Uterus (tissue), 4 donors: ENCODE data around the gene TTC32. TPM values are rescaled to one million over a fixed set of nuclear protein-coding genes. Genes with fewer than 3 reads are reported as not detected.

Experiments used
- DNase-seq, 2 donors: peaks; one replicate each; pipeline ENCODE4 v3.0.0-alpha.2; 2019 to 2020
- H3K27ac ChIP-seq, 2 donors: fragments of 200-600 bp; sonication (generic); 1 replicate in 1 of 2; 2 replicates in 1 of 2; pipeline ENCODE4 v1.5.1; 2016 to 2018
- H3K27me3 ChIP-seq, 2 donors: fragments of 200-600 bp; sonication (generic); one replicate each; pipeline ENCODE4 v1.5.1; 2018 to 2019; ENCODE audit warnings: control low read depth in 1 of 2
- H3K36me3 ChIP-seq, 2 donors: fragments of 200-600 bp; sonication (generic); one replicate each; pipeline ENCODE4 v1.5.1; 2019; ENCODE audit warnings: control low read depth in 1 of 2
- H3K4me1 ChIP-seq, 2 donors: fragments of 200-600 bp; sonication (generic); one replicate each; pipeline ENCODE4 v1.5.1; 2018 to 2019; ENCODE audit warnings: control low read depth in 1 of 2
- H3K4me3 ChIP-seq, 2 donors: fragments of 200-600 bp; sonication (generic); 1 replicate in 1 of 2; 2 replicates in 1 of 2; pipeline ENCODE4 v1.5.1; 2018 to 2019; ENCODE audit warnings: mild to moderate bottlenecking in 1 of 2
- H3K9me3 ChIP-seq, 2 donors: fragments of 200-600 bp; sonication (generic); one replicate each; pipeline ENCODE4 v1.5.1; 2019; ENCODE audit warnings: control low read depth in 1 of 2
- POLR2A ChIP-seq, 2 donors: fragments of 450-650 bp; IDR thresholded peaks; one replicate each; pipeline ENCODE4 v1.6.1; 2016; ENCODE audit warnings: antibody characterized with exemption in 2 of 2, mild to moderate bottlenecking in 1 of 2, moderate library complexity in 1 of 2
- intact Hi-C: fragments of 100-400 bp; cut with DNase I; formaldehyde crosslinking; loops from one replicate; pipeline ENCODE4 v1.15.1; 2023; ENCODE audit warnings: low total_unique reads
- total RNA-seq, 4 donors: library from RNA; depleted of rRNA in 3 of 4; stranded (reverse); fragments of >200 nt in 3 of 4; gene quantifications; one replicate each; pipeline versions ENCODE4 v1.1.0 to v1.2.4, GENCODE V29; 2014 to 2023
- TF ChIP-seq, protein P1 (sequence below), 4 experiments: fragments of 200-600 bp in 2 of 4; fragments of 450-650 bp in 2 of 4; sonication (generic) in 2 of 4; IDR thresholded peaks; one replicate each; pipeline ENCODE4 v1.5.1; 2016 to 2019; ENCODE audit warnings: antibody characterized with exemption in 4 of 4, mild to moderate bottlenecking in 2 of 4, moderate library complexity in 1 of 4
- donor health status: DM: yes; HTN: yes; CAD: no.

TTC32 gene
- total RNA-seq, 4 donors from 2014 or later = 16.7 to 22.6 (median 20.9) TPM

DNA sequence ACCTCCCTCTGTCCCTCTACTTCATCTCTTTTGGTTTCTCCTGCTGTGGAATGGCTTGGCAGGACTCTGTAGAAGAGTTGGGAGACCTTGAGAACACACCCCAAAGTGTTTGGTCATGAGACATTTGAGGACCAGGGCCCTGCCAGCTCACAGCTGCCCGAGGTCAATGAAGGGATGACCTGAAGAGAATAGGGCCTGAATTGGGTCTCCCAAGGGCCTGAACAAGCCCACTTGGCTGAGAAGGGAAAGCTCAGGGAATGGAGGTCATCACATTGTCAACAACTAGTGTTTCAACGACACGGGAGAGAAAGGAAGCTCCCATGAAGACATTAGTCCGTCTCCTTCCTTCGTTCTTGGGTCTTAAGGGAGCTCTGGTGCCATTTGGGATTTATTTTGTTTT is 52.8 kb downstream of the TTC32 start:
- no peak for TF ChIP-seq POLR2A (IDR thresholded peaks at IDR 0.05)
- TF ChIP-seq, protein P1, sequence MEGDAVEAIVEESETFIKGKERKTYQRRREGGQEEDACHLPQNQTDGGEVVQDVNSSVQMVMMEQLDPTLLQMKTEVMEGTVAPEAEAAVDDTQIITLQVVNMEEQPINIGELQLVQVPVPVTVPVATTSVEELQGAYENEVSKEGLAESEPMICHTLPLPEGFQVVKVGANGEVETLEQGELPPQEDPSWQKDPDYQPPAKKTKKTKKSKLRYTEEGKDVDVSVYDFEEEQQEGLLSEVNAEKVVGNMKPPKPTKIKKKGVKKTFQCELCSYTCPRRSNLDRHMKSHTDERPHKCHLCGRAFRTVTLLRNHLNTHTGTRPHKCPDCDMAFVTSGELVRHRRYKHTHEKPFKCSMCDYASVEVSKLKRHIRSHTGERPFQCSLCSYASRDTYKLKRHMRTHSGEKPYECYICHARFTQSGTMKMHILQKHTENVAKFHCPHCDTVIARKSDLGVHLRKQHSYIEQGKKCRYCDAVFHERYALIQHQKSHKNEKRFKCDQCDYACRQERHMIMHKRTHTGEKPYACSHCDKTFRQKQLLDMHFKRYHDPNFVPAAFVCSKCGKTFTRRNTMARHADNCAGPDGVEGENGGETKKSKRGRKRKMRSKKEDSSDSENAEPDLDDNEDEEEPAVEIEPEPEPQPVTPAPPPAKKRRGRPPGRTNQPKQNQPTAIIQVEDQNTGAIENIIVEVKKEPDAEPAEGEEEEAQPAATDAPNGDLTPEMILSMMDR (IDR thresholded peaks at IDR 0.05) = no peak
- H3K4me1 ChIP-seq = no peaks in the 10 kb centered on the region
- no peaks in the 10 kb centered on the region for H3K27me3 ChIP-seq
- no peak overlapping the region for H3K4me3 ChIP-seq
- intact Hi-C loops = no loop called here
- no peak overlapping the region for H3K27ac ChIP-seq
- no peaks in the 10 kb centered on the region for H3K9me3 ChIP-seq
- DNase-seq = no peak
- no peaks in the 10 kb centered on the region for H3K36me3 ChIP-seq

DNA sequence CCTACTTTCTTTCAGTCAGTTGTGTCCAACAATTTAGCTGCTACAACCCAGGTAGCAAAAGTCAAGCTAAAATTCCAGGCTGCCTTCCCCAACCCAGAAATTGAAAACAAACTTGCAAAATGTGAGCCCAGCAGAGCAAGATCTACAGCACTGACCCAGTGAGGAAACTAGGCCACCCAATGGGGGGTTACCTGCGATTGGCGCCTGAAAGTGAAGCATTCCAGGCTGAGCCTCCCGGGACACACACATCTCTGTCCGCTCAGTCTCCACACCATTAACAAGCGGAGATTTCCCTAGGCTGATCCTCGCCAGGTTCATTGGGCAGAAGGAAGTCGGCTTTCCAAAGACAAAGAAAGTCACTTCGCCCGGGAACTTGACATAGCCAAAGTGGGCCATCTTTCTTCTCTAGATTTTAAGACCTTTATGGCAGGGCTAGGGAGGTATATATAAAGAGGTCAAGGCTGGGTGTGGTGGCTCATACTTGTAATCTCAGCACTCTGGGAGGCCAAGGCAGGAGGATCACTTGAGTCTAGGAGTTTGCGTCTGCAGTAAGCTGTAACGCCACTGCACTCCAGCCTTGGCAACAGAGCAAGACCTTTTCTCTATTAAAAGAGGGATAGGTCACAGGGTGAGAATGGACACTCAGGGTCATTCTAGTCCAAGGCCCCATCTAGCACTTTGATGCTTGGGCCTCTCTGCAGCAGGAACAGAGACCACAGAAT is 53.6 kb downstream of the TTC32 start:
- intact Hi-C loops = no loop called here
- Histone ChIP-seq H3K27ac (no peak overlapping the region), H3K9me3 (no peaks in the 10 kb centered on the region), H3K36me3 (no peaks in the 10 kb centered on the region), H3K27me3 (no peaks in the 10 kb centered on the region), H3K4me1 (no peaks in the 10 kb centered on the region), H3K4me3 (no peak overlapping the region)
- TF ChIP-seq, protein P1 (IDR thresholded peaks at IDR 0.05) = no peak
- no peak for TF ChIP-seq POLR2A (IDR thresholded peaks at IDR 0.05)
- DNase-seq = no peak

DNA sequence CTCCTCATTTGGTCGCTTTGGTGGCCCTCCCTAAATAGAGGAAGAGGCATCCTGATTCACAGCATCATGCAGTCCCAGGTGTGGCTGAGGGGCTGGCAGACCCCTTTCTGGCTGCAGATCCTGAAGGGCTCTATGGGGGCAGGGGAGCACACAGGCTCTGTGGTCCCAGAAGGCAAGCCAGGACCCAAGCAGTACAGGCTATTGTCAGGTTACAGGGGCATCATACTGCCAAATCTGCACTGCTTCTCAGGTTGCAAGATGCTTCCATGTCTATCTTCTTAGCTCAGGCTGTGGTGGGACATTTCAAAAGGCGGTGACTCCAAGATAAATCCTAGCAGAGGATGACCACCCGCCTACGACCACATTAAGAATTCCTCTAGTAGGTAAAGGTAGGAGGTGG is 54.3 kb downstream of the TTC32 start:
- Histone ChIP-seq H3K27me3 (no peaks in the 10 kb centered on the region), H3K36me3 (no peaks in the 10 kb centered on the region), H3K4me1 (no peaks in the 10 kb centered on the region), H3K9me3 (no peaks in the 10 kb centered on the region), H3K4me3 (no peak overlapping the region), H3K27ac (no peak overlapping the region)
- no peak for DNase-seq
- TF ChIP-seq POLR2A (IDR thresholded peaks at IDR 0.05) = no peak
- TF ChIP-seq, protein P1 (IDR thresholded peaks at IDR 0.05) = no peak
- intact Hi-C loops = no loop called here

Other genes with a start within 250 kb of the TTC32 start
- gene WDR35, start 88.1 kb upstream of the TTC32 start, total RNA-seq = 10 to 100 TPM in 3 of 4 donors, 1 to 10 TPM in 1; 7.1 to 45.0 (median 20.7) TPM
- gene MATN3, start 110.7 kb upstream of the TTC32 start, total RNA-seq = 1 to 10 TPM; 1.2 to 2.1 (median 1.3) TPM
- gene LAPTM4A, start 149.6 kb upstream of the TTC32 start, total RNA-seq = 100 to 1,000 TPM; 255 to 386 (median 292) TPM